Measurements from ENCODE around the gene GLT6D1. TPM values are rescaled to one million over a fixed set of nuclear protein-coding genes. Genes with fewer than 3 reads are reported as not detected.

Gene GLT6D1
- total RNA-seq, 1 experiment from 2014 or later = not detected

DNA sequence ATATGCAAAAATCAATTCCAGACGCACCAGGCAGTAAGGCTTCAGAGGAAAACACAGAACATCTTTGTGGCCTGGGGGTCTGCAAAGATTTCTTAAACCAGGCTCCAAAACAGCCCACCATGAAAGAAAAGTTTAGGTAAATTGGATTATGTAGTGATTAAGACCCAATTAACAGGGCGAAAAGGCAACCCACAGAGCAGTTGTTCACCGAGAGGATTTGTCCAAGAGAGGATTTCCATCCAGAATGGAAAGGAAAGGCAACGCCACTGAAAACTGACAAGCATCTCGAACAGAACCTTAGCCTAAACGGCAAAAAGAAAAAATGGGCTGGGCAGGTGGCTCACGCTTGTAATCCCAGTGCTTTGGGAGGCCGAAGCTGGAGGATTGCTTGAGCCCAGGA lies 37.4 kb downstream of the GLT6D1 start:
- intact Hi-C loops (cut with micrococcal nuclease; ENCODE audit: unreplicated experiment) = loop anchor here (5.0 kb wide), 3 partner anchors 190 to 1030 kb away; no protein-coding TSS in a partner anchor
- no TSS peak for BruUV-seq (replicated peaks)

DNA sequence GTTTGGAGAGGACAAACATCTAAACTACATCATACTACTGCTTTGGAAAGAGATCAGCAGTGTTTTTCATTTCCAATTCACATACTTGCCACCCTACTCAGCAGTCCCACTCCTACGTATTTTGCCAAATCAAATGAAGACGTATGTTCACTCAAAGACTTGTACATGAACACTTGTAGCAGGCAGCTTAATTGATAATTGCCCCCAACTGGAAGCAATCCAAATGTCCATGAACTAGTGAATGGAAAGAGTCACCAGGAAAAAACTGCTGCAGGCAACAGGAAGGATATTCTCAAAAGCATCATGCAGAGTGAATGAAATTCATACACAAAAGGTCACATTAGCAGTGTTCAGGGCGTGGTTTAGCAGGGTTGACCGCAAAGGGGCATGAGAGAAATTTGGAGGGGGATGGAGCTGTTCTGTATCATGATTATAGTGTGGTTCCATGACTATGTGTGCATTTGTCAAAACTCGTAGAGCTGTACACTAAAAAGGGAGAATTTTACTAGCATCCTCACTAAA lies 39.0 kb downstream of the GLT6D1 start:
- Histone ChIP-seq H3F3A (ENCODE audit: insufficient read depth, low read depth) (no peaks in the 10 kb centered on the region), H3K79me2 (ENCODE audit: low read depth) (no peaks in the 10 kb centered on the region), H3K4me3 (no peak overlapping the region), H3K9me3 (ENCODE audit: insufficient read depth, low read depth) (no peaks in the 10 kb centered on the region), H3K9me2 (ENCODE audit: insufficient read depth) (no peaks in the 10 kb centered on the region), H3K36me3 (ENCODE audit: low read depth) (no peaks in the 10 kb centered on the region), H3K27me3 (ENCODE audit: insufficient read depth, low read depth) (peaks cover 79% of the 10 kb centered on the region), H3K4me2 (no peak overlapping the region), H4K20me1 (ENCODE audit: insufficient read depth) (no peaks in the 10 kb centered on the region), H2AFZ (no peak overlapping the region), H3K4me1 (replicated peaks; ENCODE audit: insufficient read depth) (no peaks in the 10 kb centered on the region), H3K27ac (no peak overlapping the region)
- no TSS peak for BruUV-seq (replicated peaks)
- POLR2A ChIA-PET (ENCODE audit: unreplicated experiment) = no interaction called here
- CTCF ChIA-PET = interaction anchor here (0.7 kb wide), 1 partner anchor 416 kb away, joined by 3 read pairs; no protein-coding TSS in a partner anchor
- intact Hi-C loops (cut with micrococcal nuclease; ENCODE audit: unreplicated experiment) = loop anchor here (5.0 kb wide), 3 partner anchors 192 to 1032 kb away; no protein-coding TSS in a partner anchor
- no peak for DNase-seq
- TF ChIP-seq, protein P1, sequence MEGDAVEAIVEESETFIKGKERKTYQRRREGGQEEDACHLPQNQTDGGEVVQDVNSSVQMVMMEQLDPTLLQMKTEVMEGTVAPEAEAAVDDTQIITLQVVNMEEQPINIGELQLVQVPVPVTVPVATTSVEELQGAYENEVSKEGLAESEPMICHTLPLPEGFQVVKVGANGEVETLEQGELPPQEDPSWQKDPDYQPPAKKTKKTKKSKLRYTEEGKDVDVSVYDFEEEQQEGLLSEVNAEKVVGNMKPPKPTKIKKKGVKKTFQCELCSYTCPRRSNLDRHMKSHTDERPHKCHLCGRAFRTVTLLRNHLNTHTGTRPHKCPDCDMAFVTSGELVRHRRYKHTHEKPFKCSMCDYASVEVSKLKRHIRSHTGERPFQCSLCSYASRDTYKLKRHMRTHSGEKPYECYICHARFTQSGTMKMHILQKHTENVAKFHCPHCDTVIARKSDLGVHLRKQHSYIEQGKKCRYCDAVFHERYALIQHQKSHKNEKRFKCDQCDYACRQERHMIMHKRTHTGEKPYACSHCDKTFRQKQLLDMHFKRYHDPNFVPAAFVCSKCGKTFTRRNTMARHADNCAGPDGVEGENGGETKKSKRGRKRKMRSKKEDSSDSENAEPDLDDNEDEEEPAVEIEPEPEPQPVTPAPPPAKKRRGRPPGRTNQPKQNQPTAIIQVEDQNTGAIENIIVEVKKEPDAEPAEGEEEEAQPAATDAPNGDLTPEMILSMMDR (conservative IDR thresholded peaks at IDR 0.05) = no peak
- no peak for TF ChIP-seq EZH2 (IDR thresholded peaks at IDR 0.05; ENCODE audit: low read depth)

More for the DNA sequence above, 37.4 kb downstream of the GLT6D1 start:
- ChIA-PET CTCF (no interaction called here), POLR2A (ENCODE audit: unreplicated experiment) (no interaction called here)
- no peak overlapping the region for H2AFZ ChIP-seq
- H3K27me3 ChIP-seq (ENCODE audit: insufficient read depth, low read depth) = peaks cover 76% of the 10 kb centered on the region
- no peaks in the 10 kb centered on the region for H4K20me1 ChIP-seq (ENCODE audit: insufficient read depth)
- no peaks in the 10 kb centered on the region for H3K4me1 ChIP-seq (replicated peaks; ENCODE audit: insufficient read depth)
- no peaks in the 10 kb centered on the region for H3K9me2 ChIP-seq (ENCODE audit: insufficient read depth)
- H3K27ac ChIP-seq = no peak overlapping the region
- DNase-seq = no peak
- H3K4me2 ChIP-seq = no peak overlapping the region
- TF ChIP-seq EZH2 (IDR thresholded peaks at IDR 0.05; ENCODE audit: low read depth) = no peak
- TF ChIP-seq, protein P1 (conservative IDR thresholded peaks at IDR 0.05) = no peak
- no peak overlapping the region for H3K4me3 ChIP-seq
- no peaks in the 10 kb centered on the region for H3K36me3 ChIP-seq (ENCODE audit: low read depth)
- H3K79me2 ChIP-seq (ENCODE audit: low read depth) = no peaks in the 10 kb centered on the region
- H3K9me3 ChIP-seq (ENCODE audit: insufficient read depth, low read depth) = no peaks in the 10 kb centered on the region
- H3F3A ChIP-seq (ENCODE audit: insufficient read depth, low read depth) = no peaks in the 10 kb centered on the region

DNA sequence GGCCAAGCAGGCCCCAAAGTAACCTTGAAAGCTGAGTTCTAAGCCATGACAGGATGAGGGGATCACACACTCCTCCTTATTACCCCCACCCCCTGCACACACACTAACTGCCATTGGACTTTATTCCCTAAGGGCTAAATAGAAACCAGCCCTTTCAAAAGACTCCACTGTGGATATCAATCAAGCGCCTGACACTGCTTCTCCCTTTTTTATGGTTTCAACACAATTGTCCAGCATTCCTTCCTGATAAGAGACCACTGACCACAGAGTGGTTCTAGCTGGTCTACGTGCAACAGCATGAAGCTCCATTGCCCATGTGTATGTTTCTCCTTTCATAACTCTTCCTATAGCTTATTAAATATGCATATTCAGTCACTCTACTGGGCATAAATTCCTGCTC lies 43.1 kb downstream of the GLT6D1 start:
- Histone ChIP-seq H2AFZ (no peak overlapping the region), H3K9me3 (ENCODE audit: insufficient read depth, low read depth) (no peaks in the 10 kb centered on the region), H3K36me3 (ENCODE audit: low read depth) (no peaks in the 10 kb centered on the region), H3K4me1 (replicated peaks; ENCODE audit: insufficient read depth) (no peaks in the 10 kb centered on the region), H4K20me1 (ENCODE audit: insufficient read depth) (no peaks in the 10 kb centered on the region), H3K27ac (no peak overlapping the region), H3F3A (ENCODE audit: insufficient read depth, low read depth) (no peaks in the 10 kb centered on the region), H3K27me3 (ENCODE audit: insufficient read depth, low read depth) (peaks cover 78% of the 10 kb centered on the region), H3K9me2 (ENCODE audit: insufficient read depth) (no peaks in the 10 kb centered on the region), H3K79me2 (ENCODE audit: low read depth) (no peaks in the 10 kb centered on the region), H3K4me3 (no peak overlapping the region), H3K4me2 (no peak overlapping the region)
- no peak for TF ChIP-seq EZH2 (IDR thresholded peaks at IDR 0.05; ENCODE audit: low read depth)
- TF ChIP-seq, protein P1 (conservative IDR thresholded peaks at IDR 0.05) = no peak
- no peak for DNase-seq
- ChIA-PET POLR2A (ENCODE audit: unreplicated experiment) (no interaction called here), CTCF (no interaction called here)
- no TSS peak for BruUV-seq (replicated peaks)
- intact Hi-C loops (cut with micrococcal nuclease; ENCODE audit: unreplicated experiment) = no loop called here

All from PC-9 (cell line).